HAP-1 (cell line): ENCODE measurements around the gene IL24.

Experiments
- DNase-seq, 2 experiments: peaks; one replicate each; pipeline ENCODE4 v3.0.0-alpha.2; 2016 to 2020; ENCODE audit warnings: low spot score in 2 of 2
- H3K27me3 ChIP-seq: fragments of 250-450 bp; sonication (Bioruptor Pico); 2 replicates; pipeline ENCODE4 v1.5.1; 2020; ENCODE audit warnings: low read depth, mild to moderate bottlenecking, moderate library complexity
- H3K36me3 ChIP-seq: fragments of 250-450 bp; sonication (Bioruptor Pico); replicated peaks from 2 replicates; pipeline ENCODE4 v1.5.1; 2020; ENCODE audit warnings: mild to moderate bottlenecking
- H3K4me1 ChIP-seq: fragments of 250-450 bp; sonication (Bioruptor Pico); 2 replicates; pipeline ENCODE4 v1.5.1; 2020; ENCODE audit warnings: mild to moderate bottlenecking
- H3K4me3 ChIP-seq: fragments of 250-450 bp; sonication (Bioruptor Pico); 2 replicates; pipeline ENCODE4 v1.5.1; 2020; ENCODE audit warnings: mild to moderate bottlenecking, moderate library complexity
- H3K9me3 ChIP-seq: fragments of 250-450 bp; sonication (Bioruptor Pico); 2 replicates; pipeline ENCODE4 v1.5.1; 2020; ENCODE audit warnings: mild to moderate bottlenecking, moderate library complexity
- in situ Hi-C: fragments of 300-500 bp; cut with MboI; formaldehyde crosslinking; loops from 3 replicates; pipeline ENCODE4 v1.14.3; 2020; ENCODE audit warnings: low sequenced_read_pairs, inconsistent platforms, mixed read lengths

Gene IL24

GRCh38 chr1:206866062-206866461, 31.2 kb upstream of the IL24 start:
- Histone ChIP-seq H3K4me3 (no peak overlapping the region), H3K9me3 (no peaks in the 10 kb centered on the region), H3K36me3 (no peaks in the 10 kb centered on the region), H3K4me1 (no peaks in the 10 kb centered on the region), H3K27me3 (no peaks in the 10 kb centered on the region)
- DNase-seq = no peak
- in situ Hi-C loops = no loop called here

- DNase-seq = no peak
- in situ Hi-C loops = no loop called here
These were observed 30.0 kb upstream of the IL24 start for GRCh38 chr1:206867239-206867638.

GRCh38 chr1:206867716-206868115, 29.5 kb upstream of the IL24 start:
- DNase-seq = no peak
- H3K4me1 ChIP-seq = no peaks in the 10 kb centered on the region
- in situ Hi-C loops = no loop called here
- no peaks in the 10 kb centered on the region for H3K27me3 ChIP-seq
- no peaks in the 10 kb centered on the region for H3K36me3 ChIP-seq
- H3K9me3 ChIP-seq = no peaks in the 10 kb centered on the region
- H3K4me3 ChIP-seq = no peak overlapping the region

More at GRCh38 chr1:206867239-206867638, 30.0 kb upstream of the IL24 start:
- H3K9me3 ChIP-seq = no peaks in the 10 kb centered on the region
- no peak overlapping the region for H3K4me3 ChIP-seq
- no peaks in the 10 kb centered on the region for H3K36me3 ChIP-seq
- no peaks in the 10 kb centered on the region for H3K27me3 ChIP-seq
- H3K4me1 ChIP-seq = no peaks in the 10 kb centered on the region

- Histone ChIP-seq H3K9me3 (no peaks in the 10 kb centered on the region), H3K4me3 (no peak overlapping the region), H3K27me3 (no peaks in the 10 kb centered on the region), H3K36me3 (no peaks in the 10 kb centered on the region), H3K4me1 (no peaks in the 10 kb centered on the region)
- in situ Hi-C loops = no loop called here
- DNase-seq = no peak
These were observed 29.0 kb upstream of the IL24 start for GRCh38 chr1:206868264-206868663.

GRCh38 chr1:206872139-206872538, 25.1 kb upstream of the IL24 start:
- Histone ChIP-seq H3K4me1 (no peaks in the 10 kb centered on the region), H3K4me3 (no peak overlapping the region), H3K27me3 (no peaks in the 10 kb centered on the region), H3K36me3 (no peaks in the 10 kb centered on the region), H3K9me3 (no peaks in the 10 kb centered on the region)
- in situ Hi-C loops = no loop called here
- DNase-seq = no peak

- Histone ChIP-seq H3K9me3 (peaks cover 3% of the 10 kb centered on the region; the same call in 1 of the 2 replicates), H3K27me3 (no peaks in the 10 kb centered on the region), H3K4me1 (no peaks in the 10 kb centered on the region), H3K36me3 (no peaks in the 10 kb centered on the region), H3K4me3 (no peak overlapping the region)
- DNase-seq = no peak
- in situ Hi-C loops = no loop called here
These were observed 23.5 kb upstream of the IL24 start for GRCh38 chr1:206873603-206874188.

- Histone ChIP-seq H3K27me3 (no peaks in the 10 kb centered on the region), H3K4me1 (no peaks in the 10 kb centered on the region), H3K9me3 (peaks cover 3% of the 10 kb centered on the region; the same call in 1 of the 2 replicates), H3K36me3 (no peaks in the 10 kb centered on the region), H3K4me3 (no peak overlapping the region)
- DNase-seq = no peak
- in situ Hi-C loops = no loop called here
These were observed 21.4 kb upstream of the IL24 start for GRCh38 chr1:206875752-206876377.

GRCh38 chr1:206878456-206878855, 18.8 kb upstream of the IL24 start:
- H3K4me3 ChIP-seq = no peak overlapping the region
- in situ Hi-C loops = no loop called here
- H3K27me3 ChIP-seq = no peaks in the 10 kb centered on the region
- H3K36me3 ChIP-seq = no peaks in the 10 kb centered on the region
- H3K4me1 ChIP-seq = no peaks in the 10 kb centered on the region
- no peak for DNase-seq
- H3K9me3 ChIP-seq = peaks cover 3% of the 10 kb centered on the region; the same call in 1 of the 2 replicates

GRCh38 chr1:206880314-206880713, 16.9 kb upstream of the IL24 start:
- H3K27me3 ChIP-seq = no peaks in the 10 kb centered on the region

GRCh38 chr1:206882555-206882954, 14.7 kb upstream of the IL24 start:
- H3K27me3 ChIP-seq = peaks cover 4% of the 10 kb centered on the region; the same call in 1 of the 2 replicates
- H3K4me3 ChIP-seq = no peak overlapping the region
- no peaks in the 10 kb centered on the region for H3K36me3 ChIP-seq
- H3K4me1 ChIP-seq = no peaks in the 10 kb centered on the region
- no peak for DNase-seq
- in situ Hi-C loops = no loop called here
- peaks cover 3% of the 10 kb centered on the region; the same call in 1 of the 2 replicates for H3K9me3 ChIP-seq

More at GRCh38 chr1:206880314-206880713, 16.9 kb upstream of the IL24 start:
- DNase-seq = no peak
- Histone ChIP-seq H3K4me3 (no peak overlapping the region), H3K36me3 (no peaks in the 10 kb centered on the region), H3K9me3 (peaks cover 3% of the 10 kb centered on the region; the same call in 1 of the 2 replicates), H3K4me1 (no peaks in the 10 kb centered on the region)
- in situ Hi-C loops = no loop called here

GRCh38 chr1:206883160-206883559, 14.1 kb upstream of the IL24 start:
- Histone ChIP-seq H3K4me1 (no peaks in the 10 kb centered on the region), H3K36me3 (no peaks in the 10 kb centered on the region), H3K4me3 (no peak overlapping the region), H3K27me3 (peaks cover 4% of the 10 kb centered on the region; the same call in 1 of the 2 replicates), H3K9me3 (peaks cover 3% of the 10 kb centered on the region; the same call in 1 of the 2 replicates)
- in situ Hi-C loops = no loop called here
- DNase-seq = no peak

GRCh38 chr1:206883876-206884275, 13.4 kb upstream of the IL24 start:
- H3K36me3 ChIP-seq = no peaks in the 10 kb centered on the region
- H3K4me1 ChIP-seq = no peaks in the 10 kb centered on the region
- H3K9me3 ChIP-seq = no peaks in the 10 kb centered on the region; the same call in 1 of the 2 replicates
- no peak for DNase-seq
- peaks cover 4% of the 10 kb centered on the region; the same call in 1 of the 2 replicates for H3K27me3 ChIP-seq
- H3K4me3 ChIP-seq = no peak overlapping the region
- in situ Hi-C loops = no loop called here

- Histone ChIP-seq H3K4me1 (no peaks in the 10 kb centered on the region), H3K36me3 (no peaks in the 10 kb centered on the region), H3K9me3 (no peaks in the 10 kb centered on the region), H3K27me3 (peaks cover 7% of the 10 kb centered on the region), H3K4me3 (no peak overlapping the region)
- in situ Hi-C loops = no loop called here
- no peak for DNase-seq
These were observed 11.7 kb upstream of the IL24 start for GRCh38 chr1:206885341-206886060.

GRCh38 chr1:206886831-206887230, 10.4 kb upstream of the IL24 start:
- in situ Hi-C loops = no loop called here
- no peaks in the 10 kb centered on the region for H3K4me1 ChIP-seq
- H3K36me3 ChIP-seq = no peaks in the 10 kb centered on the region
- no peak overlapping the region for H3K4me3 ChIP-seq
- H3K27me3 ChIP-seq = peaks cover 7% of the 10 kb centered on the region
- H3K9me3 ChIP-seq = no peaks in the 10 kb centered on the region
- DNase-seq = no peak
